ENCODE measurements around the gene CDH6. TPM values are rescaled to one million over a fixed set of nuclear protein-coding genes. Genes with fewer than 3 reads are reported as not detected.

The CDH6 gene
- polyA plus RNA-seq, 1 of the 3 experiments (the other 2 are of a cell fraction), result 1.1 TPM

- Histone ChIP-seq H3K79me2 (ENCODE audit: insufficient read depth) (no peaks in the 10 kb centered on the region), H3K36me3 (replicated peaks in 1 of 2; ENCODE audit: control insufficient read depth in 1 of 2, insufficient read depth in 2 of 2, low read length in 1 of 2) (no peaks in the 10 kb centered on the region), H3K27ac (ENCODE audit: low read depth in 2 of 2, low read length in 1 of 2) (no peak overlapping the region), H3K4me3 (ENCODE audit: low read depth in 2 of 2, low read length in 1 of 2) (no peak overlapping the region), H3F3A (replicated peaks; ENCODE audit: insufficient read depth) (no peaks in the 10 kb centered on the region), H3K4me2 (no peak overlapping the region), H4K20me1 (ENCODE audit: insufficient read depth) (no peaks in the 10 kb centered on the region), H3K9me2 (no peaks in the 10 kb centered on the region), H3K27me3 (ENCODE audit: insufficient read depth) (no peaks in the 10 kb centered on the region), H2AFZ (ENCODE audit: low read depth) (no peak overlapping the region), H3K4me1 (ENCODE audit: control insufficient read depth in 1 of 2, insufficient read depth in 2 of 2, low read depth in 1 of 2, low read length in 1 of 2) (no peaks in the 10 kb centered on the region), H3K9me3 (no peaks in the 10 kb centered on the region), H3K9ac (no peak overlapping the region)
- POLR2A ChIA-PET, result no interaction called here
- no peak for DNase-seq
- no peak for TF ChIP-seq EP300 (IDR thresholded peaks at IDR 0.05; ENCODE audit: borderline replicate concordance in 1 of 2, low read depth in 1 of 2, low read length in 1 of 2)
- TF ChIP-seq RFX5 (IDR thresholded peaks at IDR 0.05; ENCODE audit: low read length), result no peak
- TF ChIP-seq TCF12 (IDR thresholded peaks at IDR 0.05), result no peak
- TF ChIP-seq MAX (IDR thresholded peaks at IDR 0.05; ENCODE audit: low read depth), result no peak
- no peak for TF ChIP-seq MXI1 (IDR thresholded peaks at IDR 0.05; ENCODE audit: low read depth, low read length)
- no peak for TF ChIP-seq EZH2phosphoT487 (IDR thresholded peaks at IDR 0.05; ENCODE audit: borderline replicate concordance, low read depth)
- CTCF ChIA-PET, result interaction anchor here (1.2 to 1.4 kb wide), 2 partner anchors 9 to 53 kb away, joined by 3 to 4 read pairs; no protein-coding TSS in a partner anchor
- 89% methylated on average over 18 of the region's 18 CpGs for WGBS (ENCODE audit: low lambda C conversion rate)
Observed at GRCh38 chr5:31322946-31323345, 129.5 kb downstream of the CDH6 start.

- Histone ChIP-seq H3K27ac (ENCODE audit: low read depth in 2 of 2, low read length in 1 of 2) (no peak overlapping the region), H3K4me3 (ENCODE audit: low read depth in 2 of 2, low read length in 1 of 2) (no peak overlapping the region), H4K20me1 (ENCODE audit: insufficient read depth) (no peaks in the 10 kb centered on the region), H3K4me1 (ENCODE audit: control insufficient read depth in 1 of 2, insufficient read depth in 2 of 2, low read depth in 1 of 2, low read length in 1 of 2) (no peaks in the 10 kb centered on the region), H3F3A (replicated peaks; ENCODE audit: insufficient read depth) (no peaks in the 10 kb centered on the region), H3K9me2 (no peaks in the 10 kb centered on the region), H3K9ac (no peak overlapping the region), H2AFZ (ENCODE audit: low read depth) (no peak overlapping the region), H3K4me2 (no peak overlapping the region), H3K27me3 (ENCODE audit: insufficient read depth) (no peaks in the 10 kb centered on the region), H3K9me3 (no peaks in the 10 kb centered on the region), H3K36me3 (replicated peaks in 1 of 2; ENCODE audit: control insufficient read depth in 1 of 2, insufficient read depth in 2 of 2, low read length in 1 of 2) (no peaks in the 10 kb centered on the region), H3K79me2 (ENCODE audit: insufficient read depth) (no peaks in the 10 kb centered on the region)
- 75% methylated on average over 3 of the region's 3 CpGs for WGBS (ENCODE audit: low lambda C conversion rate)
- no peak for DNase-seq
- CTCF ChIA-PET, result interaction anchor here (1.8 kb wide), 1 partner anchor 10 kb away, joined by 4 read pairs; no protein-coding TSS in a partner anchor
- POLR2A ChIA-PET, result no interaction called here
- TF ChIP-seq CHD2 (IDR thresholded peaks at IDR 0.05; ENCODE audit: low read length, partially characterized antibody) (no peak), ZBTB33 (IDR thresholded peaks at IDR 0.05; ENCODE audit: borderline replicate concordance, low read depth) (no peak), GATA2 (CRISPR knock-in tag; IDR thresholded peaks at IDR 0.05) (no peak), FOXJ3 (CRISPR knock-in tag; IDR thresholded peaks at IDR 0.05) (no peak), RCOR1 (IDR thresholded peaks at IDR 0.05; ENCODE audit: low read length) (no peak), USF1 (IDR thresholded peaks at IDR 0.05; ENCODE audit: borderline replicate concordance, low read depth) (no peak)
Observed at GRCh38 chr5:31324842-31325241, 131.4 kb downstream of the CDH6 start.
